AG09319 (cell line): ENCODE measurements around the gene PTDSS2.

Experiments used
- DNase-seq: peaks from one replicate; pipeline ENCODE4 v3.0.0-alpha.2; 2010; ENCODE audit warnings: low read depth; ENCODE audit errors: extremely low read depth
- CTCF ChIP-seq: IDR thresholded peaks from 2 replicates; pipeline ENCODE4 v1.5.1; 2011; ENCODE audit warnings: low read depth, mild to moderate bottlenecking, inconsistent platforms, low read length, moderate library complexity

Gene PTDSS2

GRCh38 chr11:533586-534395, 83.7 kb downstream of the PTDSS2 start:
- no peak for DNase-seq
- no peak for TF ChIP-seq CTCF

GRCh38 chr11:534396-535209, 84.5 kb downstream of the PTDSS2 start:
- no peak for TF ChIP-seq CTCF
- DNase-seq: no peak

- no peak for TF ChIP-seq CTCF
- no peak for DNase-seq
These were observed 85.1 kb downstream of the PTDSS2 start for GRCh38 chr11:535210-535518.

GRCh38 chr11:535519-536454, 85.7 kb downstream of the PTDSS2 start, which contains the start of gene HRAS:
Gene HRAS (minus strand): TSS chr11:535576.
- no peak for TF ChIP-seq CTCF

GRCh38 chr11:536841-537621, 87.0 kb downstream of the PTDSS2 start, which contains the start of gene LRRC56:
Gene LRRC56 (plus strand): TSS chr11:537527. CDS start chr11:540685, 3,158 bp downstream.
- no peak for TF ChIP-seq CTCF
- peak; percentile 64 for DNase-seq

More at GRCh38 chr11:535519-536454, 85.7 kb downstream of the PTDSS2 start, which contains the start of gene HRAS:
- peak; percentile 89 for DNase-seq

GRCh38 chr11:537622-538430, 87.7 kb downstream of the PTDSS2 start:
- TF ChIP-seq CTCF: no peak
- no peak for DNase-seq
